Endothelial cell (in vitro differentiated cells): ENCODE measurements around the gene ZNF783. TPM values are rescaled to one million over a fixed set of nuclear protein-coding genes. Genes with fewer than 3 reads are reported as not detected.
A peak's percentile ranks its signal among the peaks of the same experiment; 100 is the strongest.

ENCODE experiments used
- DNase-seq: peaks from one replicate; pipeline ENCODE4 v3.0.0; 2021; ENCODE audit warnings: low spot score
- H3K27ac Mint-ChIP-seq: one replicate; pipeline ENCODE4 v1.8.0; 2021; ENCODE audit warnings: mixed read lengths, inconsistent platforms; ENCODE audit not compliant: unreplicated experiment
- H3K27me3 Mint-ChIP-seq: one replicate; pipeline ENCODE4 v1.8.0; 2021; ENCODE audit warnings: mild to moderate bottlenecking, moderate library complexity, mixed read lengths, inconsistent platforms; ENCODE audit not compliant: unreplicated experiment
- H3K36me3 Mint-ChIP-seq: one replicate; pipeline ENCODE4 v1.8.0; 2021; ENCODE audit warnings: mild to moderate bottlenecking, low read depth, mixed read lengths, inconsistent platforms; ENCODE audit not compliant: unreplicated experiment
- H3K4me1 Mint-ChIP-seq: one replicate; pipeline ENCODE4 v1.8.0; 2021; ENCODE audit warnings: mild to moderate bottlenecking, mixed read lengths, inconsistent platforms; ENCODE audit not compliant: unreplicated experiment
- H3K4me3 Mint-ChIP-seq: one replicate; pipeline ENCODE4 v1.8.0; 2021; ENCODE audit warnings: mild to moderate bottlenecking, mixed read lengths, inconsistent platforms; ENCODE audit not compliant: unreplicated experiment
- H3K9me3 Mint-ChIP-seq: one replicate; pipeline ENCODE4 v1.8.0; 2021; ENCODE audit warnings: mixed read lengths, inconsistent platforms; ENCODE audit not compliant: unreplicated experiment
- CTCF ChIP-seq: fragments of 200-600 bp; sonication (generic); IDR thresholded peaks from one replicate; pipeline ENCODE4 v1.5.0; 2021; ENCODE audit warnings: antibody characterized with exemption; ENCODE audit not compliant: unreplicated experiment
- long read RNA-seq: library from polyadenylated mRNA; unstranded; transcript quantifications from one replicate; pipeline ENCODE4 v2.0.0, GENCODE V29; 2020; ENCODE audit not compliant: unreplicated experiment
- total RNA-seq: library from RNA; stranded (reverse); fragmentation: NEBNext Ultra II Directional; extraction: Animal tissue kit (Norgen Biotek cat#: 25700); gene quantifications from one replicate; pipeline ENCODE4 v1.2.1, GENCODE V29; 2021; ENCODE audit not compliant: unreplicated experiment

The ZNF783 gene
- 15.3 TPM for total RNA-seq
- long read RNA-seq, partial matches to known transcripts, result 0 of 1 reads
- long read RNA-seq, other reads (novel, unspliced or antisense), result 1 of 1 reads

GRCh38 chr7:149261829-149262617, at the start of gene ZNF783:
ZNF783 (plus strand) TSS chr7:149262196; CDS start chr7:149262334, 138 bp downstream.
- H3K4me1 Mint-ChIP-seq, result peaks cover 6% of the 10 kb centered on the region
- H3K9me3 Mint-ChIP-seq, result no peaks in the 10 kb centered on the region
- peaks cover 4% of the 10 kb centered on the region for H3K27me3 Mint-ChIP-seq
- peak; percentile 77 for DNase-seq
- no peak within 1 kb of the TSS for H3K27ac Mint-ChIP-seq
- TF ChIP-seq CTCF, result peak; percentile 94
- peak within 1 kb of the TSS; percentile 83 for H3K4me3 Mint-ChIP-seq
- peaks cover 24% of the 10 kb centered on the region for H3K36me3 Mint-ChIP-seq

GRCh38 chr7:149214020-149214720, 47.8 kb upstream of the ZNF783 start:
- no peak overlapping the region for H3K4me3 Mint-ChIP-seq
- DNase-seq, result no peak
- TF ChIP-seq CTCF, result no peak
- peaks cover 22% of the 10 kb centered on the region for H3K27me3 Mint-ChIP-seq
- H3K36me3 Mint-ChIP-seq, result peaks cover 62% of the 10 kb centered on the region
- H3K27ac Mint-ChIP-seq, result no peak overlapping the region
- H3K4me1 Mint-ChIP-seq, result peaks cover 40% of the 10 kb centered on the region
- H3K9me3 Mint-ChIP-seq, result no peaks in the 10 kb centered on the region

- peaks cover 45% of the 10 kb centered on the region for H3K4me1 Mint-ChIP-seq
- DNase-seq, result no peak
- H3K9me3 Mint-ChIP-seq, result no peaks in the 10 kb centered on the region
- no peak for TF ChIP-seq CTCF
- H3K27me3 Mint-ChIP-seq, result peaks cover 26% of the 10 kb centered on the region
- H3K36me3 Mint-ChIP-seq, result peaks cover 55% of the 10 kb centered on the region
- H3K27ac Mint-ChIP-seq, result peak overlapping the region; percentile 94
- no peak overlapping the region for H3K4me3 Mint-ChIP-seq
These were observed 45.6 kb upstream of the ZNF783 start for GRCh38 chr7:149216402-149216801.

- Mint-ChIP-seq H3K27ac (peak overlapping the region; percentile 94), H3K36me3 (peaks cover 55% of the 10 kb centered on the region)
These were observed 44.4 kb upstream of the ZNF783 start for GRCh38 chr7:149217570-149217969.

More at GRCh38 chr7:149217570-149217969, 44.4 kb upstream of the ZNF783 start:
- TF ChIP-seq CTCF, result no peak
- Mint-ChIP-seq H3K4me3 (peak overlapping the region; percentile 85), H3K9me3 (no peaks in the 10 kb centered on the region), H3K4me1 (peaks cover 45% of the 10 kb centered on the region), H3K27me3 (peaks cover 28% of the 10 kb centered on the region)
- peak; percentile 12 for DNase-seq
